Measurements from ENCODE around the gene DCAF15.

GRCh38 chr19:14003251-14004055 lies 51.1 kb downstream of the DCAF15 start:
- TF ChIP-seq CTCF (IDR thresholded peaks at IDR 0.05) (no peak), POLR2A (IDR thresholded peaks at IDR 0.05) (no peak)

All from uterus (tissue), 2 donors.